Tongue (tissue), 2 donors: ENCODE results near the gene LRP11. TPM values are rescaled to one million over a fixed set of nuclear protein-coding genes. Genes with fewer than 3 reads are reported as not detected.
"Not testable (repeated sequence)": the region's sequence is repeated elsewhere in the genome, so short reads cannot be mapped to it uniquely, and the experiment has no call there.

Experiments
- DNase-seq: peaks from one replicate; pipeline ENCODE4 v3.0.0-alpha.2; 2015
- total RNA-seq: library from RNA; depleted of rRNA; stranded (reverse); fragments of >200 nt; gene quantifications from one replicate; pipeline ENCODE4 v1.2.3, GENCODE V29; 2014

Gene LRP11
- total RNA-seq, 1 donor from 2014 or later, result 38.5 TPM

DNA sequence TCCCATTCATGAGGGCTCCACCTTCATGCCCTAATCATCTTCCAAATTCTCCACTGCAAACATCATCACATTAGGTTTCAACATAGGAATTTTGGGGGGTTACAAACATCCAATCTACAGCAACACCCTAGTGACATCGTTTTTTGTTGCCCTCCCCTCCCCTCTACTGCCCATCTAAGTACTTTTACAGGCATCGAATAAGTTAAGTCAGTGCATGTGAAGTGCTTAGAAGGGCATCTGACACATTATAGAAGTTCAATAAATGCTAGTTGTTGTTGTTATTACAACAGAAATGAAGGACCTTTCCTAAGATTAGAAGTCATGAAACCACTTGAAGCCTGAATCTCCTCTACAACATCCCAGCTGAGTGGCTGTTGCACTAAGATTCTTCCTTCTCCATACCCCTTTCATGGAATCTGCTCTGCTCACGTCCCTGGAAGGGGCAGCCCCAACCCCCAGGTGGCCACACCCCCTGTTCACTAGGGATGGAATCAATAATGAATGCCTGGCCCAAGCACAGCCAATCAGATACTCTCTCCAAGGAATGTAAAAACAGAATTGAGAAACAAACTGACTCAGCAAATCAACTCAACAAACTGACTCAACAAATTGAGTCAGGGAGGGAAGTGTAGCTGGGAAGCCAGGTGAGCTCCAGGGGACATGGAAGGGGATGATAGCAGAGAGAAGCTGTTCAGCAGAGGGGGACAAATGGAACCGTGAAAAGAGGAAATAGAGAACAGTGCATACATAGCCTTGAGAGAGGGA, 3.9 kb upstream of the LRP11 start:
- DNase-seq, result no peak

DNA sequence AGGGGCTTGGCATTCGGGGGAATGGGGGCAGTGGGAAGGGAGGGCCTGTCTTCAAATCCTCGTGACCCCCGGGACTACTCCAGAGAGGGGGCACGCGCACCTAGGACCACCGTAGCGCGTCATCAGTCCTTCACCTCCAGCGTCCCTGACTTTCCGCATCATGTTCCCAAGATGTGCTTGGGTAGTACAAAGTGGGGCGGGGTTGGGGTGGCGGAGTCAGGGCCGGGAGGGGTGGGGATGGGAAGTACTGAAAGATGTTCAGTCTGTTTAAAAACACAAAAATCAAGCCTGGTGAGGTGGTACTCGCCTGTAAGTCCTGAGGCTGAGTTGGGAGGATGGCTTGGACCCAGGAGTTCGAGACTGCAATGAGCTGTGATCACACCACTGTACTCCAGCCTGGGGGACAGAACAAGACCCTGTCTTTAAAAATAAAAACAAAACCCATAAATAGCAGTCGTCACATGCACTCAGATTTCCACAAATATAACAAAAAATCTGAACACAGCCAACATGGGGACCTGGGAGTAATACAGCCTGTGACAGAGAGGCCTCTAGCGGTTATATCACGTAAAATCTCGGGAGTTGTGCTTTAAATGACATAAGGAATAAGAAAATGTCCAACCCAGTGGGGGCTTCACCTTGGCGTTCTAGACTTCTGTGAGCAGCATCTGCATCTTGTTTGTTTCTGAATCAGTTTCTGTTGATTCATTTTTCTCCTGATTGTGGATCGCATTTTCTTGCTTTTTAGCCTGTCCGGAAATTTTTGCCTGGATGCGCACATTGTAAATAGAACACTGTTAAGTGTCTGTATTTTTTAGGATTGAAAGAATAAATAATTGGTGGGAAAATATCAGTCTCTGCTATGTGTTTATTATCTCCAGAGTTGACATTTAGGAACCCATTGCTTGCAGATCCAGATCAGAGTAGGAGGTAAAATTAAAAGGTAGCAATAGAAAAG, 698 bp upstream of the LRP11 start:
- peak; percentile 85 for DNase-seq

DNA sequence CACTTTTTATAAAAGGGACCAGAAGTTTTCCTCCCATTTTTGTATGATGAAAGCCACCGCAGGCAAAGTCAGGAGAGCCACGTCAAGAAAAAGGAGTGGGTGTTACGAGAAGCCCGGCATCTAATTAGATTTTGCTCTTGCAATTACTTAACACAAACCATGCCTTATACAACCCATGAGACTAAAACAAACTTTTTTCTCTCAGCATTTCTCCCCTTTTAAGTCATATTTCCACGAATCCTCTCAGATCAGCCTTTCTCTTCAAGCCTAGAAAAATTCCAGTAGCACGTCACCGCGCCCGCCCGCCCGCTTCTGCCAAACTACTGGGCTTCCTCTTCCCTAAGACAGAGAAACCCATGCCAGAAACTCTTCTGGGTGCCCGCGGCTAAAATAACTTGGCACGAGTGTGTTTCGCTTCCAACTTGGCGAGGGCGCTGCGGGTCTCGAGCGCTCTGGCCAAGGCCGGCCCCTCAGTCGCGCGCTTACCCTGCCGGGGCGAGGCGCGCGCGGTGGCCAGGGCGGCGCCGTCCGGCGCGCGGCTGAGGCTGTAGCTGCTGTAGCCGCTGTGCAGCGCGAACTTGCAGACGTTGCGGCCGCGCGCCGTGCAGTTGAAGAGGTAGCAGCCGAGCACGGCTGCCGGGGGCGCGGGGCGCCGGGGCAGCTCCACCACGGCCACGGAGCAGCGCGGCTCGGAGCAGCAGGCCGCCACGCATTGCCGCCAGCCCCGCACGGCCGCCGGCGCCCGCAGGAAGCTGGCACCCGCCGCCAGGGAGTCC, 1.0 kb downstream of the LRP11 start:
- peak; percentile 91 for DNase-seq

DNA sequence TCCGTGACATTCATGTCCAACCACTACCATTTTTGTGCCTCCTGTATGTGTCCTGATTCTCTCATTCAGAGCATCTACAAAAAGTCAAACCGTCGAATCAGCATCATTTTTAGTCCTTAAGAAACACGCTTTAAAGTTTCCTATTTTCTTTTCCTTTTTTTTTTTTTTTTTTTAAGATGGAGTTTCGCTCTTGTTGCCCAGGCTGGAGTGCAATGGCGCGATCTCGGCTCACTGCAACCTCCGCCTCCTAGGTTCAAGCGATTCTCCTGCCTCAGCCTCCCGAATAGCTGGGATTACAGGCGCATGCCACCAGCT, 1.8 kb downstream of the LRP11 start:
- DNase-seq, result not testable (repeated sequence)

DNA sequence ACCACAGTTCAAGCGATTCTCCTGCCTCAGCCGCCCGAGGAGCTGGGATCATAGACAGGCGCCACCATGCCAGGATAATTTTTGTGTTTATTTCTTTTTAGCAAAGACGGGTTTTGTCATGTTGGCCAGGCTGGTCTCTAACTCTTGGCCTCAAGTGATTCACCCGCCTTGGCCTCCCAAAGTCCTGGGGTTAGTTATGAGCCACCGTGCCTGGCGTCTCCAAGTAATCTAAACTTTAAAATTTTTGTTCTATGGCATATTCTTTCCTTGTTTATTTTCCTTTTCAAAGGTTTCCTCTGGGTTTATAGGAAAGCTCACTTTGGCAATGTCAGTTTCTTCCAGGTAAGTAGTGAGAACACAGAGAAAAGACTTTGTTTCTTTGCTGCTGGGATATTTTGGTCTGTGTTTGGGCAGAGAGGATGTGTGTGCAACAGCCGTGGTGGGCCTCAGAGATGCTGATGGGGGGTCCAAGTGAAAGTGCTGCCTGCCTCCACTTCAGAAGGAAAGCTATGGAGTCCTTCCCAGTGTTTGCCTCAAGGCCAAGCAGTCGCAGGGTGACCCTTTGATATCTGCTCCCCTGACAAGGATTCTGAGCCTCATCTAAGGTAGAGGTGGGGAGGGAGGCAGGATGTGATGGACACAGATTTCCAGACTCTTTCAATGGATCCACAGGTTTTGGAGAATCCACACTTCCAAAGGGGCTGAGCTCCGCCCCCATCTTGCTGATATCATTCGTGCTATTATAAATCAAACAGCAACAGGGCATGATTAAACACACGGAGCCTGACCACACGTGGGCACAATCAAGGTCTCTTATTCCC, 2.3 kb downstream of the LRP11 start:
- DNase-seq, result no peak

DNA sequence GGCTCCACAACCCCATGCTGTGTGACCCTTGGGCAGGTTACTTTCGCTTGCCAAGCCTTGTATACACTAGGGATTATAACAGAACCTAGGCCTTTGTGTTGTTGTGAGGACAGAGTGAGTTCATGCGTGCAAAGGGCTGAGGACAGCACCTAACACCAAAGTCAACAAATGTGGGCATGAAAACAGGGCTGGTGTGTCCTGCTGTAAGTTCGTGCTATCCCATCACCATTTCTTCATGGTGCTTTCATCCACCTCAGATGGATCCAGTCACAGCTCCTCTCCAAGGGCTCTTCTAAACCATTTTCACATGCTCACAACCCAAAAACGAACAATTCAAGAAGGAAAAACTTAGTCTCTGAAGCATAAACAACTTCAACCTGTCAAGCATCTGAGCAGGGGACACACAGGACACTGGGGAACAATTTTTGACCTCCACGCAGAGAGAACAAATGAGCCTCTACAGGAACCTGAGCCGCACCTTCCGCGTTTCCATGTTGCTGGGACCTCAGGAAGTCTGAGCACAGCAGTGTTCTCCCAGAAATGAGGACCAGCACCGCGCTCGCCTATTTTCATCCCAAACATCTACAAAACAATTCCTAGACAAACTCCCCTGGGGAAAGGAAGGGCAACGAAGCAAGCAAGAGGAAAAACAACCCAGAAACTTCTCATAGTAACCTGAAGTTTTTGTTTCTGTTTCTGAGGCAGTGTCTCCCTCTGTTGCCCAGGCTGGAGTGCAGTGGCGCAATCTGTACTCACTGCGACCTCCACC, 3.1 kb downstream of the LRP11 start:
- no peak for DNase-seq

DNA sequence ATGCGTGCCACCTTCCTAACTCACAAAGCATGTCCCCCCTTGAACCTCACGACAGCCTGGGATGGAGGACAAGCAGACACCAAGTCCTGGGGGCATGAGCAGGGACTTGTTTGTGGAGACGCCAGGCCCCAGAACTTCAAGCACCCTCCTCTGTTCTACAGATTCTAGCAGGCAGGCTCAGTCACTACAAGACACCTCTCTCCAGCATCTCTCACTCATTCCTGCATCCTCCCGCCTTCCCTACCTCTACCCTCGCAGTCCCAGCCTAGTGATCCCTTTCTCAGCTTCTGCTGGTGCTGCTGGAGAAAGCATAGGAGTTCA, 3.7 kb downstream of the LRP11 start:
- no peak for DNase-seq

DNA sequence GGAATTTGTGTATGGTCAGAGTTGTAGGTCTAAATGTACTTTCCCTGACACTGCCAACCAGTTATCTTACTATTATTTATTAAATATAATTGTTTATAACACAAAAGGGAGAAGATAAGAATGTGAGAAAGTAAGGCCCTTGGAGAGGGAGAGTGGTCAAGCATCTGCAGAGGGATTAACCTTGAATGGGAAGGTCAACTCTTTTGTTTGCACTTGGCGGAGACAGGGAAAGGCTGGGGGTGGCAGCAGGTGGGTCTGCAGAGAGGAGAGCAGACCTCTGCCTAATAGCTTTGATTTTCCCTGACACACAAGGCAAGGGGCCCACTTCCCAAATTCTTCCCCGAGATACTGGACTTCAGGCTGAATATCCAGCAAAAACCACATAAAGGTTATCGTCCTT, 4.2 kb downstream of the LRP11 start:
- DNase-seq, result no peak

DNA sequence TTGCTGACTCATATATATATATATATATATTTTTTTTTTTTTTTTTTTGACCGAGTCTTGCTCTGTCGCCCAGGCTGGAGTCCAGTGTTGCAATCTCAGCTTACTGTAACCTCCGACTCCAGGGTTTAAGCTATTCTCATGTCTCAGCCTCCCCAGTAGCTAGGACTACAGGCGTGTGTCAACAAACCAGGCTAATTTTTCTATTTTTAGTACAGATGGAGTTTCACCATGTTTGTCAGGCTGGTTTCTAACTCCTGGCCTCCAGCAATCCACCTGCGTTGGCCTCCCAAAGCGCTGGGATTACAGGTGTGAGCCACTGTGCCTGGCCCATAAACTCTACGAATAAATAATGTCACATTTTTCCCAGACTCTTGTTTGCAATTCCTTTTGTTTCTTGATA, 4.8 kb downstream of the LRP11 start:
- no peak for DNase-seq

DNA sequence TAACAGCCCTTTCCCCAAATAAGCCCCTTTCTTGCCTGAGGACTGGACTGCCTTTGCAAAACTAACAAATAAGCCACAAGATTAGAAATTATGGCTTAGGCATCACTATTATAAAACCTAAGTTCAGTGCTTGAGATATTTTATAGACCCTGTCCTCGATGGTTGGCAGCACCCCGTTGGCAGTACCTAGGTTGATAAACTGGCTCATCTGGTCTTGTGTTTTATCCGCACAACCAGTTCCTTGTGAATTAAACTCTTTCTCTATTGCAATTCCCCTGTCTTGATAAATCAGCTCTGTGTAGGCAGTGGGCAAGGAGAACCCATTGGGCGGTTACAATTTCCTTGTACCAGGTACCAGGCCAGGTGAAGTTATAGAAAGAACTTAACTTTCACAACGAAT, 6.6 kb downstream of the LRP11 start:
- DNase-seq, result no peak

DNA sequence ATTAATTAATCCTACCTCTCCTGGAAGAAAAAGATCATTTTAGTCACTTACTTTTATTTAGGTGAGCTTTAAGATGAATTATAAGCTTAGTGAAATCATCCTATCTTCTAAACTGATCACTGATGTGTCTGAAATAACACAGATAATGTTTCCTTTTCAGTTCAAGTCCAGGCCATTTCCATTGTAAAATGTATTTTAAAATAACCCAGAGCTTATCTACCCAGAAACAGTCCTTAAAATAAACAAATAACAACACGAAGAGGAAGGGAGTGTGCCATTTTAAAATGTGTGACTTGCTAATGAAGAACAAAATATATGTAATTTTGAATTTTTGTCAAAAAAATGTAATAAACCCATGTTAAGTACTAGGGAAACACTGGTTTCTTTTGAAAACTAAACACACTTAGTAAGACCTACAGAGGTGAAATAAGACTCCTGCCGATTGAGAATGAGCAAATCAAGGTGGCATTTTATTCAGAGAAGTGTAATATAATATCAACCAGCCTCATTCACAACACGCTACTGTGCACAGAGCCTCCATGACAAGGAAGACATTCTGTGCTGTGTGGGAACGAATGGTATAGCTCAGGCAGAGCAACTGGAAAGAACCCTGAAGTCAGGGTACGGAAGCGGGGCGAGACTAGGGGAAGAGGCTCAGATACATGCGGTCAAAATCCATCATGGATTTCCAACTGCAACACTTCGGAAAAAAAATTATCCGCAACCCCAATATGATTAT, 7.7 kb downstream of the LRP11 start:
- no peak for DNase-seq

DNA sequence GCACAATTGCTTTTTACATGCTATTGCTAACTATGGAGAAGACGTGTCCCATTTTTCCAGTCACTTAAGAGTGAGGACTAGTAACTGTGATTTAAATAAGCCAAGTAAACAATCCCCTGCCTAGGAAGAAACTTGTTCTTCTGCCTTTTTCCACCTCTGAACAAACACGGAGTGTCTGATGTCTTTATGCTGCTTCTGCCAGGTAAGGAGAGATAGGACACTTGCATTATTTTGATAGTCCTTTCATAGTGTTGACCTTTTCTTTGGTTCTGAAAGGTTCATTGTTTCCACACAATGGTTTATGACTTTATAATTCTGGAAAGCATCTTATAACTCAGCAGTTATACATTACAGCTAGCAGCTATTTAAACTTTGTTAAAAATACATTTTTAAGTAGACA, 8.4 kb downstream of the LRP11 start:
- peak; percentile 15 for DNase-seq

DNA sequence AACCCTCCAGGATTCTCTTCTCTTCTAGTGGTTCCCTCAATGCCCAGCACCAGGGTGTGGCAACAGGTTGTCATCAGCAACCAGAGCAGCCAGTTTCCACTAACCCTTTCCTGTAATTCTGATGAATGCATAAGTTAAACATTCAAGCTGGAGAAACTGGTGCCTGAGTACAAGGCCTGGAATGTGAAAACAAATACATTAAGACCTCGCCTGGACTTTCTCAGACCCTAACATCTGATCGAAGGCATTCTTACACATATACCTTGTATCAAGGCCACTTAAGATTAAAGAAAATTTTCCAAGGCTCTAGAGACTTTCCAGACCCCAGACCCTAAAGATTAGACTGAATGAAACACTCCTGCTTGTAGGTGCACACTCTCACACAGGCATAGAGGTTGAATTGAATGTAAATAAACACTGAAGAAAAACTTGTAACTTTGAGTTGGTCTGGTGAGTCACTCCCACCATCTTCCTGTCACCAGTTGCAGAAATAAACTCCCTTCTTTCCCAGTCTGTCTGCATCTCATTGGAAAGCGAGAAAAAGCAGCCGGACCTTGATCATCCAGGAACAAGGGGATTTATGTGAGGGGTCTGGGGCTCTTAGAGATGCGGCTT, 9.0 kb downstream of the LRP11 start:
- DNase-seq, result peak; percentile 30

DNA sequence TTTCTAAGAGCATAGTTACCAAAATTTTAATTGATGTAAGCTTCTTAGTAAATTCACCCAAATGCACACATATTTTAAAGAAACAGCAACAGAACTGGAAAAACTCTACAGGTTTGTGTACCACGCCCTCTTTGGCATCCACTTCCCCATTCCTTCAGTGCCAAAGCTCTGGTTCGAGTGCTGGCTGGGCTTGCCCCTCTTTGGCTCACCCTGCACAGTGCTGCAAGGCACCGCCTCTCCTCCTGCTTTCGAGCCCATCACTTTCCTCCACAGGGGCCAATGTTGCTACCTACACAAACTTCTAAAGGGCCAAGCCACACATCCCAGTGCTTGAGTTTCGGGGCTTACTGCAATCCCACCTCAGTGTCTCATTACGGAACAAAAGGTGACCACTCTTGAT, 9.6 kb downstream of the LRP11 start:
- peak; percentile 52 for DNase-seq

DNA sequence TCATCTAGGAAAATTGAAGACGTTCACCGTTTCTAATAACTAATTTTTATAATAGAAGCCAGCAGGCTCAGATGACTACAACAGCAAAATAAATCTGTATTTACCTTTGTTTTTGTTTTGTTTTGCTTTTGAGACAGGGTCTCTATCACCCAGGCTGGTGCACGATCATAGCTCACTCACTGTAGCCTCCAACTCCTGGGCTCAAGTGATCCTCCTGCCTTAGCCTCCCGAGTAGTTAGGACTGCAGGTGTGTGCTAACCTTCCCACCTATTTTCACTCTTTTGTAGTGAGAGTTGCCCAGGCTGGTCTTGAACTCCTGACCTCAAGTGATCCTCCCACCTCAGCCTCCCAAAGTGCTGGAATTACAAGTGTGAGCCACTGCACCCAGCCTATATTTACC, 10.1 kb downstream of the LRP11 start:
- not testable (repeated sequence) for DNase-seq

DNA sequence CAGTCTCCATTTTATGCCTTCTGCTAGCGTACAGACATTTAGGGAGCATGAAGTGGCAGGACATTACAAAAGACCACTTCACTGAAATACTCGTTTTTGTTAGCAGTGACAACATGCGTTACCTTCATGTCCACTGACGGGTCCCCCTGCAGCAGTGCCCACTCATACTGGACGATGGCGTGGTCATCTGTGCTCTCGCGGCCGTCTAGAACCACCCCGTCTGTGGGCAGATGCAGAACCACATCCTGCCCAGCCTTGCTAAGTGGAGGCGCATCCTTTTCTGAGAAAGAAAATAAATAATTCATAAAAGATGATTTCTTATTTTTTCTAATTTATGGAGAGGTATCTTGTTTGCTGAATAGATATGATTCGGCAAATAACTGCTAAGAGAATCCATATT, 11.3 kb downstream of the LRP11 start:
- no peak for DNase-seq

DNA sequence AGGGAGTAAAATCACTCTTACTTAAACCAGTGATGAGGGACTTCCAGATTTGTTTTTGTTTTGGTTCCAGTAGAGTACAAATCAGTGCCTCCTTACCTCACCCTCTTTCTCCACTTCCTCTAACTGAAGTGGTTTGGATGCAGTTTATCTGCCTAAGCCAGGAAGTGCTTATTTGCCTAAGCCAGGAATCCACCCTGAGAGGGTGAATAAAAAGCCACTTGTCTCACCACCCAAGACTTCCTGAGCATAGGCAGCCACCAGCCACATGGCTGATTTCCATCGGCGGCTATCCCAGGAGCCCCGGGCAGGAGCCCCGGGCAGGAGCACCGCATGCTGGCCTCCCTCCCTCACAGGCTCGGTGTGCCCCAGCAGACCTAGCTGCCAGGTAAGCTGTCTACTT, 12.0 kb downstream of the LRP11 start:
- DNase-seq, result no peak

DNA sequence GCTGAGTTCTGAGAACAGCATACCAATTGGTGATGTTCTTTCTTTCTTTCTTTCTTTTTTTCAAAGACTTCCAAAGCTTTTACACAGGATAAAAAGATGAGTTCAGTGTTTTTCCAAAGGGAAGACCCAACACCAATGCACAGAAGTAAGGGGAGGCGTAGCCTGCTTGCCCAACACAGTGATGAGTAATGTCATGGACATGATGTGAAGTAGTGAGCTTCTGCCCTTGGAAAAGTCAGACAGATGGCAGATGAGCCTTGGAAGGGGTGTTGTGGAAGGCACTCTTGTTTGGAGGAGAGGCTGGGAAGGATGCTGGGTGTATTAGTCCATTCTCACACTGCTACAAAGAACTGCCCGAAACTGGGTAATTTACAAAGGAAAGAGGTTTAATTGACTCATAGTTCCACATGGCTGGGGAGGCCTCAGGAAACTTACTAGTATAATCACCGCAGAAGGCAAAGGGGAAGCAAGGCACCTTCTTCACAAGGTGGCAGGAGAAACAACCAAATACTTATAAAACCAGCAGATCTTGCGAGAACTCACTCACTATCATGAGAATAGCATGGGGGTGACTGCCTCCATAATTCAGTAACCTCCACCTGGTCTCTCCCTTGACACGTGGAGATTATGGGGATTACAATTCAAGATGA, 12.6 kb downstream of the LRP11 start:
- DNase-seq, result no peak

DNA sequence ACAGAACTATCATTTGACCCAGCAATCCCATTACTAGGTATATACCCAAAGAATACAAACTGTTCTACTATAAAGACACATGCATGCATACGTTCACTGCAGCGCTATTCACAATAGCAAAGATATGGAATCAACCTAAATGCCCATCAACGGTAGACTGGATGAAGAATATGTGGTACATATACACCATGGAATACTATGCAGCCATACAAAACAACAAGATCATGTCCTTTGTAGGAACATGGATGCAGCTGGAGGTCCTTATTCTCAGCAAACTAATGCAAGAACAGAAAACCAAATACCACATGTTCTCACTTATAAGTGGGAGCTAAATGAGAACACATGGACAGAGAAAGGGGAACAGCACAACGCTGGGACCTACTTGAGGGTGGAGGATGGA, 15.8 kb downstream of the LRP11 start:
- not testable (repeated sequence) for DNase-seq

DNA sequence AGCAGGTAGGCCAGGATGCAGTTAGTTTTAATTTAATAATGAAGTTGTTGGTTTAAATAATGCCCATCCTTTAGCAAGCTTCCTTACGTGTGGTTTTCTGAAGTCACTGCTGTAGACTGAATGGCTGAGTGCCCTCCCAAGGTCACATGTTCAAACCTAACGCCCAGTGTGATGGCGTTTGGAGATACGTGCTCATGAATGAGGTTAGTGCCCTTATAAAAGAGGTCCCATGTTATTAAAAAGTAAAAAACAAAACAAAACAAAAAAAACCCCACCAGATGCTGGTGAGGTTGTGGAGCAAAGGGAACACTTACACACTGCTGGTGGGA, 16.3 kb downstream of the LRP11 start:
- no peak for DNase-seq
